HG02588 (cell line): ENCODE results near the gene ST3GAL2.

ENCODE experiments used
- ATAC-seq: cut with Tn5 transposase; IDR thresholded peaks from one replicate; pipeline ENCODE4 v1.9.1; 2021; ENCODE audit warnings: mild to moderate bottlenecking, moderate library complexity; ENCODE audit not compliant: unreplicated experiment

ST3GAL2 gene, protein sequence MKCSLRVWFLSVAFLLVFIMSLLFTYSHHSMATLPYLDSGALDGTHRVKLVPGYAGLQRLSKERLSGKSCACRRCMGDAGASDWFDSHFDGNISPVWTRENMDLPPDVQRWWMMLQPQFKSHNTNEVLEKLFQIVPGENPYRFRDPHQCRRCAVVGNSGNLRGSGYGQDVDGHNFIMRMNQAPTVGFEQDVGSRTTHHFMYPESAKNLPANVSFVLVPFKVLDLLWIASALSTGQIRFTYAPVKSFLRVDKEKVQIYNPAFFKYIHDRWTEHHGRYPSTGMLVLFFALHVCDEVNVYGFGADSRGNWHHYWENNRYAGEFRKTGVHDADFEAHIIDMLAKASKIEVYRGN

DNA sequence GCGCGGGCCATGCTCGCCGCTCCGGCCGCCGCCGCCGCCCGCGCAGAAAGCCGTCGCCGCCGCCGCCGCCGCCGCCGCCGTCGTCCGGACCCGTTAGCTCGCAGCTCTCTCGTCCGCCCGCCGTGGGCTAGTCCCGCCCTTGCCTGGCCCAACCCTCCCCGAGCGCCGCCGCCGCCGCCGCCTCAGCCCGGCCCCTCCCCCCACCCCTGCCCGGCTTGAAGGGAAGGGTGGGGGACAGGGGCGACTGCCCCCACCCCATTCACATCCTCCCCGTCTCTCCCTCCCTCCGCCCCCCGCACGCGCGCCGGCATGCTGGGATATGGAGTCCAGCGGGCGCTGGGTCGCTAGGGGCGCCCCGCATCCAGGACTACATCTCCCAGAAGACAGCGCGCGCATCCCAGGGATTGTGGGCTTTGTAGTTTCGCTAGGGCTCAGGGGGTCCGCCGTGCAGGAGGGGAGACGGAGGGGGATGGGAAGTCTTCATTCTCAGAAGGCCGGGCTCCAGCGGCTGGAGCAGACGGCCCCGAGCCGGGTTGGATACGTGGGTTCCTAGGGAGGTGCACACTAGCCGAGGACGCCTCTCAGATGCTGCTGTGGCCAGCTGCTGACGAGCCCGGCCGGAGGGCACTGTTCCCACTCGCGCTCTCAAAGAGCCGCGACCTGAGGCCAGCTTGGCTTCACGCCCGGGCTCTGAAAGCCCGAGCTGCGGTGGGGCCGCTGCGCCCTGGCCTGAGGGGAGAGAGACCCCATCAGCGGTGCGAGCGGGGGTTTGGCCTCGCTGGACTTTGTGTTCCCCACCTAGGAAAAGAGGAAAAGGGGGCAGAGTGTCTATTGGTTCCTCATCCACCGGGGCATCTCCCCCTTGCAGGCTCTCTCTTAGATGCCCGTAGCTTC is at the start of gene ST3GAL2:
Gene ST3GAL2, minus strand, starts transcription at position 132 of the 894 bp plus-strand sequence. CDS start 40,570 bp downstream, outside the sequence.
- peak; percentile 85 for ATAC-seq

DNA sequence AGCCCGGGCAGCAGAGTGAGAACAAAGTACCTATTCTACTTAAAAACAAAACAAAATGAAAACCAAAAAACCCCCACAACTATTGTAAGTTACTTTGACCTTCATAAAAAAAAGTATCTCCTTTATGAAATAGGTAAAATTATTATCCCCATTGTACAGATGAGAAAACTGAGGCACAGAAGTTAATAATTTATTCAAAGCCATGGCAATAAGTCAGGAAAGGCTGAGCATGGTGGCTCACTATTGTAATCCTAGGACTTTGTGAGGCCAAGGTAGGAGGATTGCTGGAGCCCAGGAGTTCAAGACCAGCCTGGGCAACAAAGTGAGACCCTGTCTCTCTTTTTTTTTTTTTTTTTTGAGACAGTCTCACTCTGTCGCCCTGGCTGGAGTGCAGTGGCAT is 46.0 kb upstream of the ST3GAL2 start:
- ATAC-seq = no peak

GRCh38 chr16:70483426-70483825 is 44.5 kb upstream of the ST3GAL2 start:
- ATAC-seq = no peak

GRCh38 chr16:70482624-70483023 is 43.7 kb upstream of the ST3GAL2 start:
- no peak for ATAC-seq

DNA sequence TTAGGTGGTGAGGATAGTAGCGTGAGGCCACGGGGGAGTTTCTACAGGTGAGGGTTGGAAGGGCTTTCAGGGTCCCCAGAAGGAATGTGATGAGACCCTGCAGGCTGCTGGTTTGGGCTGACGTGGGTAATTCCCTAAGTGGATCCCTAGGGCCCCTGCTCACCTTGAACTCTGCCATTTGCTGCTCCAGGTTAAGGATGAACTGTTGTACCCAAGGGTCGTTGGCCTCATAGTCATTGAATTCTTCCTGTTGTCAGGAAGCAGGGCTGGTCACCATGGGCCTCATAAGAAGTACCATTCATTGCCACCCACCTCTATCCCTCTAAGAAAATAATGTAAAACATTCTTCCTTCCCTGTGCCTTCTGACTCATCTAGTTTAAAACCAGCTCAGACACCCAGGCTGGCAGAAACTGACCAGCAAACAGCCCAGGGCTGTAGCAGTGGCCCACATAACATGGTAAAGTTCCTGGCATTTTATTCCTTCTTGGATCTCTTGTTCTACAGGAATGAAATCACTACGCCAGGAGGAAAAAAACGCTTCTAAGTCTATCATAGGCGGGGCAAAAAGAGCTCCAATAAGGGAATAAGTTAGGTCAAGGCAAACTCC is 43.1 kb upstream of the ST3GAL2 start:
- ATAC-seq = no peak

DNA sequence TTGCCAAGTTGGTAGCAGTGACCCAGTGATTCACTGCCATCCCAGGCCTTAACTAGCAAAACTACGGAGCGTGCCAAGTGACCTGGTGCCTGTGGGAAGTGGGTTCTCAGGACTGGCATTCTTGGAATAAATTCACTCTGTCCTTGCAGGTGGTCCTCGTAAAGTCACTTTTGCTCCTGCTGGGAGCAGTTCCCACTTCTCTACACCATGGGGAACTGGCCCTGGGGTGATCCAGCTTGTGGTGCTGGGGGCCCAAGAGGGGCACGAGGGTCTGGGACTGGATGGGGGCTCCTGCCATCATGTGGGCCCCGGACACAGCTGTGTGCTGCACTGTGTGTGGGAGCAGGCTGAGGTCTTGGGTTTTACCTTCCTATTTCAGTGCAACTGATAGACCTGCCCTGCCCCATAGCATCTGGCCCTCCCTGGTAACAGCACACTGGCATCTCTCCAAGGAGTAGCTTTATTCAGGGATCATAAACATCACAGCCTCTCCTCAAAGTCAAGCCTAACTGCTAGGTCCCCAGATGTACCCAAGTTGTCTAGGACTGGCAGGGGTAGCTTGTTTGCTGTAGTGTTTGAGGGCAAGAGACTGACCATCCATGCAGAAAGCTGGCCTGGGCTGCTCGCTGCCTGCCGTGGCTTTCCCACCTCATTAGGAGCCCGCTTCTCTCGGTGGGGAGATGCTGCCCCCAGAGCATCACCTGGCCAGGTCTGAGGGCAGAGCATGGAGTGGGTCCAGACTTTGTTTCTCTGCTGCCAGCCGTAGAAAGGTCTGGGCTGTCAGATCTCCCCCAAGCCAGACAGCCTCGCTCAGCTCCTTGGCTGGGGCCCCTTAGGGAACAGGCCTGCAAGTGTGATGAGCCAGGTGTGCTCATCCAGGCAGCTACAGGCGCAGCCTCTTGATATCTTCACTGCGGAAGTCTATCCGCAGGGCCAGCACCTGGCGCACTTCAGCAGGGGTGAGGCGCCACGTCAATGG is 41.5 kb upstream of the ST3GAL2 start:
- ATAC-seq = no peak

DNA sequence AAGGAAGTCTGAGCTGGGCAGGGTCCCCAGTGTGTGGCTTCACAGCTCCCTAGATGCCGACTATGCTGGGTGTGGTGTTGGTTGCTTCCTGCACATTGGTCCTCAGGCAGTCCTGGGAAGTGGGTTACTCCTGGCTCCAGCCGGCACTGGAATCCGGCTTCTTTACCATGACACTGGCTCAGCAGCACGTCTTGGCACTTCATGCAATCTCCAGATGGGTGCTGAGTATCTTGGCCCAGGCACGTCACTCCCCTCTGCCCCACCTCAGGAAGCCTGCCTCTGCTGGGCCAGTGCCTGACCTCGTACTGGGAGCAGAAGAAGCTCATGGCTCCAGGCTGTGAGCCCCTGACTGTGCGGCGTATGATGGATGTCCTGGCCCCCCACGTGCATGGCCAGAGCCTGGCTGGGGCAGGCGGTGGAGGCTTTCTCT is 40.0 kb upstream of the ST3GAL2 start:
- ATAC-seq = no peak

GRCh38 chr16:70478169-70478568 is 39.3 kb upstream of the ST3GAL2 start:
- no peak for ATAC-seq

- peak; percentile 79 for ATAC-seq
Observed at GRCh38 chr16:70476272-70477020, 37.5 kb upstream of the ST3GAL2 start.

GRCh38 chr16:70475054-70475871 is 36.4 kb upstream of the ST3GAL2 start:
- ATAC-seq = no peak

- no peak for ATAC-seq
Observed at GRCh38 chr16:70474320-70475053, 35.6 kb upstream of the ST3GAL2 start.

GRCh38 chr16:70473446-70474319 is 34.8 kb upstream of the ST3GAL2 start:
- ATAC-seq = no peak

GRCh38 chr16:70472786-70473433 is 34.0 kb upstream of the ST3GAL2 start:
- no peak for ATAC-seq

GRCh38 chr16:70470927-70471341 is 32.0 kb upstream of the ST3GAL2 start:
- ATAC-seq = no peak

- ATAC-seq = no peak
Observed at GRCh38 chr16:70470141-70470926, 31.4 kb upstream of the ST3GAL2 start.
